ENCODE measurements around the gene CCDC102A.

DNA sequence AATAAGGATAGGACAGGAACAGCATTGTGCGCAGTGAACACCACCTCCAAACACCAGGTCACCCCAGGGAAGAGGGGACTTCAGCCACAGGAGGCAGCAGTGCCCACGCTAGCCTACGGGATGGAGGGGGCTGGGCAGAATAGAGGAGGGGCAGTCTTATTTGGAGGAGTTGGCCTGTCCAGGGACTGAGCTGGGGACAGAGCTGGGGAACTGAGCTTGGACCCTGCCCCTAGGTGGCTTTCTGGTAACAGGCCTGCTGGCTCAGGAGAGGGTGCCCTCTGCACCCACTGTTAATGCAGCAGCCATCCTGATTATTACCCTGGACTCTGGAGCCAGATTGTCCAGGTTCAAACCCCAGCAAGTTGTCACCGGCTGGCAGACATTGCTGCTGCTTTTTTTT lies 9.3 kb downstream of the CCDC102A start:
- TF ChIP-seq, protein P1, sequence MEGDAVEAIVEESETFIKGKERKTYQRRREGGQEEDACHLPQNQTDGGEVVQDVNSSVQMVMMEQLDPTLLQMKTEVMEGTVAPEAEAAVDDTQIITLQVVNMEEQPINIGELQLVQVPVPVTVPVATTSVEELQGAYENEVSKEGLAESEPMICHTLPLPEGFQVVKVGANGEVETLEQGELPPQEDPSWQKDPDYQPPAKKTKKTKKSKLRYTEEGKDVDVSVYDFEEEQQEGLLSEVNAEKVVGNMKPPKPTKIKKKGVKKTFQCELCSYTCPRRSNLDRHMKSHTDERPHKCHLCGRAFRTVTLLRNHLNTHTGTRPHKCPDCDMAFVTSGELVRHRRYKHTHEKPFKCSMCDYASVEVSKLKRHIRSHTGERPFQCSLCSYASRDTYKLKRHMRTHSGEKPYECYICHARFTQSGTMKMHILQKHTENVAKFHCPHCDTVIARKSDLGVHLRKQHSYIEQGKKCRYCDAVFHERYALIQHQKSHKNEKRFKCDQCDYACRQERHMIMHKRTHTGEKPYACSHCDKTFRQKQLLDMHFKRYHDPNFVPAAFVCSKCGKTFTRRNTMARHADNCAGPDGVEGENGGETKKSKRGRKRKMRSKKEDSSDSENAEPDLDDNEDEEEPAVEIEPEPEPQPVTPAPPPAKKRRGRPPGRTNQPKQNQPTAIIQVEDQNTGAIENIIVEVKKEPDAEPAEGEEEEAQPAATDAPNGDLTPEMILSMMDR (IDR thresholded peaks at IDR 0.05), result no peak
- TF ChIP-seq POLR2A (IDR thresholded peaks at IDR 0.05), result no peak
